Ishikawa (cell line): Measurements from ENCODE around the gene ANKRD62.

Experiments used
- CEBPB ChIP-seq: IDR thresholded peaks from 2 replicates; pipeline ENCODE4 v1.6.1; 2012
- CREB1 ChIP-seq: IDR thresholded peaks from 2 replicates; pipeline ENCODE4 v1.6.1; 2012; ENCODE audit warnings: low read depth
- EGR1 ChIP-seq: IDR thresholded peaks from 2 replicates; pipeline ENCODE4 v1.6.1; 2012
- EP300 ChIP-seq: IDR thresholded peaks from 2 replicates; pipeline ENCODE4 v1.6.1; 2012; ENCODE audit warnings: borderline replicate concordance
- FOXM1 ChIP-seq: IDR thresholded peaks from 2 replicates; pipeline ENCODE4 v1.6.1; 2012; ENCODE audit warnings: low read depth, borderline replicate concordance
- MAX ChIP-seq: IDR thresholded peaks from 2 replicates; pipeline ENCODE4 v1.6.1; 2012
- NFIC ChIP-seq: IDR thresholded peaks from 2 replicates; pipeline ENCODE4 v1.6.1; 2012
- RAD21 ChIP-seq: IDR thresholded peaks from 2 replicates; pipeline ENCODE4 v1.6.1; 2012; ENCODE audit warnings: low read depth
- REST ChIP-seq: IDR thresholded peaks from 2 replicates; pipeline ENCODE4 v1.6.1; 2012; ENCODE audit warnings: low read depth, mild to moderate bottlenecking
- TAF1 ChIP-seq: IDR thresholded peaks from 2 replicates; pipeline ENCODE4 v1.6.1; 2012; ENCODE audit warnings: low read depth, mild to moderate bottlenecking
- TCF12 ChIP-seq: IDR thresholded peaks from 2 replicates; pipeline ENCODE4 v1.6.1; 2012; ENCODE audit warnings: low read depth
- TEAD4 ChIP-seq: IDR thresholded peaks from 2 replicates; pipeline ENCODE4 v1.6.1; 2012
- YY1 ChIP-seq: IDR thresholded peaks from 2 replicates; pipeline ENCODE4 v1.6.1; 2012; ENCODE audit warnings: low read depth
- ZBTB7A ChIP-seq: IDR thresholded peaks from 2 replicates; pipeline ENCODE4 v1.6.1; 2012; ENCODE audit warnings: low read depth
- TF ChIP-seq, protein P1 (sequence below): IDR thresholded peaks from 2 replicates; pipeline ENCODE4 v1.6.1; 2012

ANKRD62 gene

GRCh38 chr18:12159446-12159845 is 65.8 kb downstream of the ANKRD62 start:
- TF ChIP-seq MAX (no peak), RAD21 (no peak), EGR1 (no peak), EP300 (no peak), CREB1 (no peak), TCF12 (no peak), TAF1 (no peak), TEAD4 (no peak), YY1 (no peak)

DNA sequence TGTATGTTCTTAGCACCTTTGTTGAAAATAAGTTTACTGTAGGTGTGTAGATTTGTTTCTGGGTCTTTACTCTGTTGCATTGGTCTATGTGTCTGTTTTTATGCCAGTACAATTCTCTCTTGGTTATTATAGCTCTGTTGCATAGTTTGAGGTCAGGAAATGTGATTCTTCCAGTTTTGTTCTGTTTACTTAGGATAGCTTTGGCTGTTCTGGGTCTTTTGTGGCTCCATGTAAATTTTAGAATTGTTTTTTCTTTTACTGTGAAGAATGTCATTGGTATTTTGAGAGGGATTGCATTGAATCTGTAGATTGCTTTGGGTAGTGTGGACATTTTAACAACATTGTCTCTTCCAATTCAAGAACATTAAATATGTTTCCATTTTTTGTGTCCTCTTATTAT is 69.1 kb downstream of the ANKRD62 start:
- TF ChIP-seq CREB1 (no peak), REST (no peak), MAX (no peak), YY1 (no peak), CEBPB (no peak), NFIC (no peak), FOXM1 (no peak), TCF12 (no peak)

GRCh38 chr18:12165038-12165768 is 71.6 kb downstream of the ANKRD62 start:
- TF ChIP-seq EP300 (no peak), TAF1 (no peak), MAX (no peak), EGR1 (no peak), CEBPB (no peak), TCF12 (no peak), NFIC (no peak), TEAD4 (no peak), REST (no peak), RAD21 (no peak), CREB1 (no peak), YY1 (no peak), FOXM1 (no peak), ZBTB7A (no peak)
- TF ChIP-seq, protein P1, sequence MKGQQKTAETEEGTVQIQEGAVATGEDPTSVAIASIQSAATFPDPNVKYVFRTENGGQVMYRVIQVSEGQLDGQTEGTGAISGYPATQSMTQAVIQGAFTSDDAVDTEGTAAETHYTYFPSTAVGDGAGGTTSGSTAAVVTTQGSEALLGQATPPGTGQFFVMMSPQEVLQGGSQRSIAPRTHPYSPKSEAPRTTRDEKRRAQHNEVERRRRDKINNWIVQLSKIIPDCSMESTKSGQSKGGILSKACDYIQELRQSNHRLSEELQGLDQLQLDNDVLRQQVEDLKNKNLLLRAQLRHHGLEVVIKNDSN = no peak
